Gastrocnemius medialis (tissue), 4 donors: ENCODE measurements around the gene ACAP1. TPM values are rescaled to one million over a fixed set of nuclear protein-coding genes. Genes with fewer than 3 reads are reported as not detected.

ENCODE experiments used
- ATAC-seq, 2 donors: fragments of 150-250 bp; one replicate each; pipeline ENCODE4 v1.9.1; 2016
- DNase-seq, 2 donors: peaks; one replicate each; pipeline ENCODE4 v3.0.0-alpha.2; 2019
- H3K27ac ChIP-seq, 4 donors: fragments of 200-600 bp; sonication (generic); 1 replicate in 1 of 4; 2 replicates in 3 of 4; pipeline ENCODE4 v1.5.1; 2016 to 2018; ENCODE audit warnings: mild to moderate bottlenecking in 2 of 4, moderate library complexity in 1 of 4
- H3K27me3 ChIP-seq, 3 donors: fragments of 200-600 bp; sonication (generic) in 2 of 3; 1 replicate in 1 of 3; 2 replicates in 2 of 3; pipeline versions ENCODE4 v1.5.1 to v1.6.0; 2016 to 2019; ENCODE audit warnings: mild to moderate bottlenecking in 1 of 3, moderate library complexity in 1 of 3
- H3K36me3 ChIP-seq, 2 donors: fragments of 200-600 bp; sonication (generic) in 1 of 2; one replicate each; pipeline ENCODE4 v1.5.1; 2017 to 2018
- H3K4me1 ChIP-seq, 2 donors: fragments of 200-600 bp; sonication (generic) in 1 of 2; one replicate each; pipeline ENCODE4 v1.5.1; 2016 to 2017; ENCODE audit warnings: mild to moderate bottlenecking in 2 of 2
- H3K4me3 ChIP-seq, 4 donors: fragments of 200-600 bp; sonication (generic) in 3 of 4; 1 replicate in 1 of 4; 2 replicates in 3 of 4; pipeline ENCODE4 v1.5.1; 2016 to 2019; ENCODE audit warnings: mild to moderate bottlenecking in 2 of 4
- H3K9me3 ChIP-seq, 3 donors: fragments of 200-600 bp; sonication (generic) in 2 of 3; 1 replicate in 1 of 3; 2 replicates in 2 of 3; pipeline ENCODE4 v1.5.1; 2016 to 2019
- POLR2A ChIP-seq, 2 donors: fragments of 450-650 bp; IDR thresholded peaks; one replicate each; pipeline ENCODE4 v1.6.1; 2017; ENCODE audit warnings: antibody characterized with exemption in 2 of 2, mild to moderate bottlenecking in 2 of 2, moderate library complexity in 2 of 2
- in situ Hi-C, 4 donors: fragments of 200-750 bp; cut with MboI; loops; one replicate each; pipeline versions ENCODE4 v1.15.0 to v1.8.0; 2017; ENCODE audit warnings: low sequenced_read_pairs in 4 of 4
- intact Hi-C: fragments of 100-400 bp; cut with DNase I; formaldehyde crosslinking; loops from one replicate; pipeline ENCODE4 v1.15.1; 2023; ENCODE audit warnings: low total_unique reads
- total RNA-seq, 4 donors: library from RNA; depleted of rRNA; stranded (reverse); fragments of >200 nt; gene quantifications; one replicate each; pipeline versions ENCODE4 v1.1.0 to v1.2.3, GENCODE V29; 2016
- TF ChIP-seq, protein P1 (sequence below), 5 experiments: fragments of 450-650 bp in 3 of 5; fragments of 200-600 bp in 2 of 5; sonication (generic) in 2 of 5; IDR thresholded peaks in 4 of 5; conservative IDR thresholded peaks in 1 of 5; 1 replicate in 4 of 5; 2 replicates in 1 of 5; pipeline ENCODE4 v1.5.1; 2016 to 2019; ENCODE audit warnings: antibody characterized with exemption in 5 of 5, mild to moderate bottlenecking in 3 of 5, moderate library complexity in 3 of 5

ACAP1 gene
- total RNA-seq, 4 donors from 2014 or later = 0.22 to 16.3 (median 1.7) TPM

DNA sequence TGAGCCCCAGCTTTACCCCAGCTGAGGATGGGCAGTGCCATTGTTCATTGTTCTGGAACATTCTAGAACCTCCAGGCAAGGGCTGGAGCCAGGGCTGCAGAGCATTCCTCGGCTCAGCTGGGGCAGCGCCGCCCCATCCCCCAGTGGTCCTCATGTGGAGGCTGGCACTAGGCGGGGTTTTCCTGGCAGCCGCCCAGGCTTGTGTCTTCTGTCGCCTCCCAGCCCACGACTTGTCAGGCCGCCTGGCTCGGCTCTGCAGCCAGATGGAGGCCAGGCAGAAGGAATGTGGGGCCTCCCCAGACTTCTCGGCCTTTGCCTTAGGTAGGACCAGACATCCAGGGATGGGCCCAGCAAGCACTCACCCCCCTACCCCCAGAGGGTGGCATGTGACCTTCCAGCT lies 18.7 kb downstream of the ACAP1 start, which contains the start of gene TMEM95:
Gene TMEM95 (plus strand): TSS at position 104 of the 400 bp plus-strand sequence. CDS start 49 bp downstream, at position 153.
- H3K36me3 ChIP-seq = no peaks in the 10 kb centered on the region
- in situ Hi-C loops (loop anchor here in 2 of 4 donors (25.0 kb wide), 2 partner anchors 157 to 182 kb away; partner anchors contain the start of gene TNFSF12 (in 1 of the 2)), intact Hi-C loops (no loop called here)
- no peak within 1 kb of the TSS for H3K27ac ChIP-seq
- no peak for TF ChIP-seq POLR2A (IDR thresholded peaks at IDR 0.05)
- TF ChIP-seq, protein P1, sequence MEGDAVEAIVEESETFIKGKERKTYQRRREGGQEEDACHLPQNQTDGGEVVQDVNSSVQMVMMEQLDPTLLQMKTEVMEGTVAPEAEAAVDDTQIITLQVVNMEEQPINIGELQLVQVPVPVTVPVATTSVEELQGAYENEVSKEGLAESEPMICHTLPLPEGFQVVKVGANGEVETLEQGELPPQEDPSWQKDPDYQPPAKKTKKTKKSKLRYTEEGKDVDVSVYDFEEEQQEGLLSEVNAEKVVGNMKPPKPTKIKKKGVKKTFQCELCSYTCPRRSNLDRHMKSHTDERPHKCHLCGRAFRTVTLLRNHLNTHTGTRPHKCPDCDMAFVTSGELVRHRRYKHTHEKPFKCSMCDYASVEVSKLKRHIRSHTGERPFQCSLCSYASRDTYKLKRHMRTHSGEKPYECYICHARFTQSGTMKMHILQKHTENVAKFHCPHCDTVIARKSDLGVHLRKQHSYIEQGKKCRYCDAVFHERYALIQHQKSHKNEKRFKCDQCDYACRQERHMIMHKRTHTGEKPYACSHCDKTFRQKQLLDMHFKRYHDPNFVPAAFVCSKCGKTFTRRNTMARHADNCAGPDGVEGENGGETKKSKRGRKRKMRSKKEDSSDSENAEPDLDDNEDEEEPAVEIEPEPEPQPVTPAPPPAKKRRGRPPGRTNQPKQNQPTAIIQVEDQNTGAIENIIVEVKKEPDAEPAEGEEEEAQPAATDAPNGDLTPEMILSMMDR (IDR thresholded peaks at IDR 0.05 in 4 of 5, conservative IDR thresholded peaks at IDR 0.05 in 1 of 5) = no peak
- H3K9me3 ChIP-seq = no peaks in the 10 kb centered on the region
- DNase-seq (no peak), ATAC-seq (no peak)
- peaks cover 13 to 24% of the 10 kb centered on the region in 2 donors for H3K4me1 ChIP-seq
- no peaks in the 10 kb centered on the region for H3K27me3 ChIP-seq
- no peak within 1 kb of the TSS for H3K4me3 ChIP-seq

DNA sequence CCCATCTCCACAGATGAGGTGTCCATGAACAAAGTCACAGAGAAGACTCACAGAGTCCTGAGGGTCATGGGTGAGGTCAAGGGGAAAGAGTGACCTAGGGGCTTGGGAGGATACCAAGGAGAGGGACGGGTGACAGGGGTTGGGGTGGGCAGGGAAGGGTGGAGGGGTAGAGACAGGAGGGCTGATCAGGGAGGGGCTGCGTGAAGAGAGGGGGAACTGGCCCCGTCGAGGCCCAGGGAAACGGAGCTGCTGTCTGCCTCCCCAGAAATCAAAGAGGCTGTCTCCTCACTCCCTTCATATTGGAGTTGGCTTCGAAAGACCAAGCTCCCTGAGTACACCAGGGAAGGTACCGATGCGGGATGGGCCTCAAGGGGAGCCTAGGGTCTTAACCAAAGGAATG lies 19.2 kb downstream of the ACAP1 start:
- Histone ChIP-seq H3K36me3 (no peaks in the 10 kb centered on the region), H3K4me3 (no peak overlapping the region), H3K9me3 (no peaks in the 10 kb centered on the region), H3K27me3 (no peaks in the 10 kb centered on the region), H3K27ac (no peak overlapping the region), H3K4me1 (peaks cover 13 to 19% of the 10 kb centered on the region in 2 donors)
- no peak for ATAC-seq
- intact Hi-C loops (no loop called here), in situ Hi-C loops (loop anchor here in 2 of 4 donors (25.0 kb wide), 2 partner anchors 157 to 182 kb away; partner anchors contain the start of gene TNFSF12 (in 1 of the 2))
- TF ChIP-seq POLR2A (IDR thresholded peaks at IDR 0.05) = no peak
- TF ChIP-seq, protein P1 (IDR thresholded peaks at IDR 0.05 in 4 of 5, conservative IDR thresholded peaks at IDR 0.05 in 1 of 5) = no peak
- no peak for DNase-seq

DNA sequence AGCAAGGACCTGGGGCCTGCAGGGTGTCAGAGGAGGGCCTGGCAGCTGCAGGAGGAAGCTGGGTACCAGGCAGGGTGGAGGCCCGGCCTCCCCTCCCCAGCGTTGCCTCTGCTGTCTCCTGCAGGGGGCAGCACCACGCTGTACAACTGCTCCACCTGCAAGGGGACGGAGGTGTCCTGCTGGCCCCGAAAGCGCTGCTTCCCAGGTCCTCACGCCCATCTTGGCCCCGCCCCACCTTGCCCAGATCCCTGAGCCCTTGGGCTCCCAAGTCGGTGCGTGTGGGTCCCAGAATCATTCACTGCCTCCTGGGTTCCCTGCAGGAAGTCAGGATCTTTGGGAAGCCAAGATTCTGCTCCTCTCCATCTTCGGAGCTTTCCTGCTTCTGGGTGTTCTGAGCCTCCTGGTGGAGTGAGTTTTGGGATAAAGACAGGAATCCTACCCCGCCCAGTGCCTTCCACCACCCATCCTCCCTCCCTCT lies 19.8 kb downstream of the ACAP1 start:
- Histone ChIP-seq H3K4me3 (no peak overlapping the region), H3K27ac (no peak overlapping the region), H3K4me1 (peaks cover 13% of the 10 kb centered on the region in 2 donors), H3K36me3 (no peaks in the 10 kb centered on the region), H3K27me3 (no peaks in the 10 kb centered on the region), H3K9me3 (no peaks in the 10 kb centered on the region)
- TF ChIP-seq, protein P1 (IDR thresholded peaks at IDR 0.05 in 4 of 5, conservative IDR thresholded peaks at IDR 0.05 in 1 of 5) = peak; percentile 81 to 91 (median 85)
- no peak for TF ChIP-seq POLR2A (IDR thresholded peaks at IDR 0.05)
- DNase-seq (peak; percentile 41 to 68), ATAC-seq (peak in 1 of 2 donors; percentile 17)
- in situ Hi-C loops = loop anchor here in 2 of 4 donors (25.0 kb wide), 2 partner anchors 156 to 181 kb away; partner anchors contain the start of gene TNFSF12 (in 1 of the 2)
- intact Hi-C loops = loop anchor here (1.0 kb wide), 2 partner anchors 38 to 205 kb away; partner anchors contain the start of genes PLSCR3 and SENP3

GRCh38 chr17:7356756-7357155 lies 20.4 kb downstream of the ACAP1 start:
- in situ Hi-C loops (loop anchor here in 2 of 4 donors (25.0 kb wide), 2 partner anchors 156 to 181 kb away; partner anchors contain the start of gene TNFSF12 (in 1 of the 2)), intact Hi-C loops (loop anchor here (1.0 kb wide), 2 partner anchors 38 to 205 kb away; partner anchors contain the start of genes PLSCR3 and SENP3)
- Histone ChIP-seq H3K36me3 (no peaks in the 10 kb centered on the region), H3K4me3 (no peak overlapping the region), H3K9me3 (no peaks in the 10 kb centered on the region), H3K4me1 (peaks cover 13% of the 10 kb centered on the region in 2 donors), H3K27me3 (no peaks in the 10 kb centered on the region), H3K27ac (no peak overlapping the region)
- DNase-seq (no peak), ATAC-seq (no peak)
- TF ChIP-seq POLR2A (IDR thresholded peaks at IDR 0.05) = no peak
- TF ChIP-seq, protein P1 (IDR thresholded peaks at IDR 0.05 in 4 of 5, conservative IDR thresholded peaks at IDR 0.05 in 1 of 5) = no peak
